ENCODE measurements around the gene RAB31.

The RAB31 gene

GRCh38 chr18:9681217-9681616, 26.9 kb upstream of the RAB31 start:
- CTCF ChIA-PET = interaction anchor here (1.1 to 1.6 kb wide), 2 partner anchors 90 to 106 kb away, joined by 3 to 5 read pairs; no protein-coding TSS in a partner anchor
- Histone ChIP-seq H3K4me3 (ENCODE audit: low read depth, low read length) (no peak overlapping the region), H3K27ac (ENCODE audit: extremely low read depth, low read depth, low read length) (no peak overlapping the region), H3K36me3 (ENCODE audit: control insufficient read depth in 2 of 2, insufficient read depth in 1 of 2, low read length in 2 of 2) (no peaks in the 10 kb centered on the region), H3K9me3 (ENCODE audit: control insufficient read depth, insufficient read depth, low read depth, low read length) (no peaks in the 10 kb centered on the region), H3K4me1 (ENCODE audit: control insufficient read depth, insufficient read depth, low read length) (no peaks in the 10 kb centered on the region; the same call in 1 of the 2 replicates)
- TF ChIP-seq FEZF1 (tag by site-specific recombination; IDR thresholded peaks at IDR 0.05) (no peak), ZNF747 (tag by site-specific recombination; IDR thresholded peaks at IDR 0.05) (no peak), ZNF585B (tag by site-specific recombination; IDR thresholded peaks at IDR 0.05) (no peak), ZNF112 (tag by site-specific recombination; IDR thresholded peaks at IDR 0.05) (no peak), ZBTB6 (tag by site-specific recombination; IDR thresholded peaks at IDR 0.05) (no peak), ZBTB26 (tag by site-specific recombination; optimal IDR thresholded peaks at IDR 0.05) (no peak)
- POLR2A ChIA-PET = no interaction called here

GRCh38 chr18:9682572-9682971, 25.5 kb upstream of the RAB31 start:
- Histone ChIP-seq H3K9me3 (ENCODE audit: control insufficient read depth, insufficient read depth, low read depth, low read length) (no peaks in the 10 kb centered on the region), H3K4me3 (ENCODE audit: low read depth, low read length) (no peak overlapping the region), H3K27ac (ENCODE audit: extremely low read depth, low read depth, low read length) (no peak overlapping the region), H3K4me1 (ENCODE audit: control insufficient read depth, insufficient read depth, low read length) (no peaks in the 10 kb centered on the region; the same call in 1 of the 2 replicates), H3K36me3 (ENCODE audit: control insufficient read depth in 2 of 2, insufficient read depth in 1 of 2, low read length in 2 of 2) (no peaks in the 10 kb centered on the region)
- ChIA-PET POLR2A (no interaction called here), CTCF (interaction anchor here (0.6 to 2.3 kb wide), 7 partner anchors 9 to 253 kb away, joined by 3 to 7 read pairs (median 5); no protein-coding TSS in a partner anchor)
- TF ChIP-seq ZNF121 (tag by site-specific recombination; IDR thresholded peaks at IDR 0.05) = 0 out of 2 replicates have a peak, but pooled peaks have one; percentile 26
- TF ChIP-seq REST (tag by site-specific recombination; IDR thresholded peaks at IDR 0.05) = no peak

GRCh38 chr18:9683418-9684396, 24.4 kb upstream of the RAB31 start:
- Histone ChIP-seq H3K9me3 (ENCODE audit: control insufficient read depth, insufficient read depth, low read depth, low read length) (no peaks in the 10 kb centered on the region), H3K4me3 (ENCODE audit: low read depth, low read length) (no peak overlapping the region), H3K4me1 (ENCODE audit: control insufficient read depth, insufficient read depth, low read length) (no peaks in the 10 kb centered on the region; the same call in 1 of the 2 replicates), H3K27ac (ENCODE audit: extremely low read depth, low read depth, low read length) (no peak overlapping the region), H3K36me3 (ENCODE audit: control insufficient read depth in 2 of 2, insufficient read depth in 1 of 2, low read length in 2 of 2) (no peaks in the 10 kb centered on the region)
- CTCF ChIA-PET = interaction anchor here (0.5 to 2.3 kb wide), 10 partner anchors 10 to 837 kb away, joined by 3 to 10 read pairs (median 5); no protein-coding TSS in a partner anchor
- TF ChIP-seq CTCF (tag by site-specific recombination; IDR thresholded peaks at IDR 0.05) = peak; percentile 61
- no peak for TF ChIP-seq ZSCAN4 (tag by site-specific recombination; IDR thresholded peaks at IDR 0.05)
- TF ChIP-seq SCRT2 (tag by site-specific recombination; IDR thresholded peaks at IDR 0.05) = peak; percentile 68
- no peak for TF ChIP-seq ZBTB7A (tag by site-specific recombination; IDR thresholded peaks at IDR 0.05; ENCODE audit: low read depth)
- peak; percentile 88 for TF ChIP-seq ZNF549 (tag by site-specific recombination; IDR thresholded peaks at IDR 0.05)
- peak; percentile 58 for TF ChIP-seq ZNF654 (tag by site-specific recombination; IDR thresholded peaks at IDR 0.05; ENCODE audit: low read depth)
- TF ChIP-seq SCRT1 (tag by site-specific recombination; IDR thresholded peaks at IDR 0.05; ENCODE audit: borderline replicate concordance) = peak; percentile 81
- peak; percentile 71 for TF ChIP-seq ZBTB17 (tag by site-specific recombination; IDR thresholded peaks at IDR 0.05)
- POLR2A ChIA-PET = no interaction called here
